Adrenal gland (tissue), 5 donors: ENCODE measurements around the gene DAB2IP.

Experiments used
- CTCF ChIP-seq, 6 experiments: fragments of 450-650 bp in 4 of 6; fragments of 200-600 bp in 2 of 6; sonication (generic) in 1 of 6; IDR thresholded peaks; 1 replicate in 5 of 6; 2 replicates in 1 of 6; pipeline versions ENCODE4 v1.5.1 to v1.8.0; 2016 to 2021; ENCODE audit warnings: antibody characterized with exemption in 6 of 6, mild to moderate bottlenecking in 2 of 6, moderate library complexity in 1 of 6
- POLR2A ChIP-seq, 2 donors: fragments of 450-650 bp; IDR thresholded peaks; one replicate each; pipeline ENCODE4 v1.6.1; 2017; ENCODE audit warnings: antibody characterized with exemption in 2 of 2, mild to moderate bottlenecking in 2 of 2, moderate library complexity in 1 of 2
- donor health status: DM: no; HTN: no; CAD: no.

- no peak for TF ChIP-seq CTCF (IDR thresholded peaks at IDR 0.05)
- TF ChIP-seq POLR2A (IDR thresholded peaks at IDR 0.05): no peak
Measured at GRCh38 chr9:121826711-121827110, 175.3 kb downstream of the DAB2IP start.
